Measurements from ENCODE around the gene ROR1.
"Not testable (repeated sequence)": the region's sequence is repeated elsewhere in the genome, so short reads cannot be mapped to it uniquely, and the experiment has no call there.

Gene ROR1

DNA sequence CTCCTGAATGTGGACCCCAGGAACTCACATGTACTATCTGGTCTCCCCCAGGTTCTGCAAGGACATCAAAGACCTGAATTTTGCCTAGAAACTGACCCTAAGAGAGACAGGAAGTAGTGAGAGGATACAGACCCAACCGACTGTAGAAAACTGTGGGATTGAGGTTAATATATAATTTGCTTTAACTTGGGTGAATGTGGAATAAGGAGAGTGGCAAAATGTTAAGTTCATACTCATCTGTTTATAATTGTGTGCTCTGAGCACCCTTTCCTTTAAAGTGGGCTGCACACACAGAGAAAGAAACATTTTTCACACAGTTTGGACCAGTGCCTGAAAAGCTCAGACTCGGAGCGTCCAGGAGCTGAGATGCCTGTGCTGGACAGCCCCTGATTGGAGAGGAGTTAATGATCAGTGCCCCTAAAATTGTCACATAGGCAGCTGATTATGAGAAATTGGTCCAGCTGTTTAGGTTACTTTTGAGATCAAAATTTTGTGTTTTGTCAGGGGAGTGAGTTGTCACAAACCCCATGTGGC lies 37.2 kb downstream of the ROR1 start:
- Histone ChIP-seq H3K4me3 (ENCODE audit: extremely low read depth, insufficient read depth, low read length, poor library complexity, severe bottlenecking) (no peak overlapping the region), H3K4me1 (ENCODE audit: control insufficient read depth, insufficient read depth, low read length, poor library complexity, severe bottlenecking) (no peaks in the 10 kb centered on the region), H3K9me3 (ENCODE audit: control insufficient read depth, low read length) (peaks cover 6% of the 10 kb centered on the region), H3K27ac (ENCODE audit: low read depth, low read length, severe bottlenecking) (no peak overlapping the region), H3K36me3 (ENCODE audit: control insufficient read depth, insufficient read depth, low read length) (peaks cover 9% of the 10 kb centered on the region)
- 91 to 100% methylated on average over 3 of the region's 3 CpGs for WGBS, 2 experiments (ENCODE audit: insufficient coverage in 2 of 2)

- peaks cover 4% of the 10 kb centered on the region for H3K4me1 ChIP-seq (ENCODE audit: control insufficient read depth, insufficient read depth, low read length, poor library complexity, severe bottlenecking)
- 84 to 96% methylated on average over 4 to 5 of the region's 6 CpGs for WGBS, 2 experiments (ENCODE audit: insufficient coverage in 2 of 2)
- H3K4me3 ChIP-seq (ENCODE audit: extremely low read depth, insufficient read depth, low read length, poor library complexity, severe bottlenecking), result no peak overlapping the region
- peaks cover 8% of the 10 kb centered on the region for H3K9me3 ChIP-seq (ENCODE audit: control insufficient read depth, low read length)
- no peak overlapping the region for H3K27ac ChIP-seq (ENCODE audit: low read depth, low read length, severe bottlenecking)
- H3K36me3 ChIP-seq (ENCODE audit: control insufficient read depth, insufficient read depth, low read length), result peaks cover 11% of the 10 kb centered on the region
Measured at GRCh38 chr1:63812071-63812700, 38.4 kb downstream of the ROR1 start.

DNA sequence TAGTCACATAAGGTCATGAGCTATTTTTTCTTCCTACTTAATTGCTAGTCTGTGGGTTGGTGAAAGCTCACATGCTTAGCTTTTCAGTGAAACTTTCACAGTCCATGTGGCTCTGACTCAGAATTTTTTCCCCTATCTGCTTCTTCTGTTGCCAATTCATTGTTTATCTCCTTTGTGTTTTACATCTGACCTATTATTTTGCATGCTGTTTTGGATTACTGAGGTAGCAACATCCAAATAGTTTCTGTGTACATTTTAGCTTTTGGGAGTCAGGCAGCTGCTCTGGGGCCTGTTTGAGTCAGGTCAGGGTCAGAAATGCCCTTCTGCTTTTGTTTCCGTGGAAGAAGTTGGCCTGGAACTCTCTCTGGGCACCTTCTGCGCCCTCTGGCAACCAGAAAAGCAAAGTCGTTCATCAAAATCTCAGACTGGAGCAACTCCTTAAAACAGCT lies 40.0 kb downstream of the ROR1 start:
- H3K36me3 ChIP-seq (ENCODE audit: control insufficient read depth, insufficient read depth, low read length), result peaks cover 9% of the 10 kb centered on the region
- 100% methylated on average over 2 to 3 of the region's 3 CpGs for WGBS, 2 experiments (ENCODE audit: insufficient coverage in 2 of 2)
- H3K9me3 ChIP-seq (ENCODE audit: control insufficient read depth, low read length), result peaks cover 8% of the 10 kb centered on the region
- peaks cover 19% of the 10 kb centered on the region for H3K4me1 ChIP-seq (ENCODE audit: control insufficient read depth, insufficient read depth, low read length, poor library complexity, severe bottlenecking)
- H3K4me3 ChIP-seq (ENCODE audit: extremely low read depth, insufficient read depth, low read length, poor library complexity, severe bottlenecking), result no peak overlapping the region
- peak overlapping the region; percentile 29 for H3K27ac ChIP-seq (ENCODE audit: low read depth, low read length, severe bottlenecking)

- not testable (repeated sequence) for H3K27ac ChIP-seq (ENCODE audit: low read depth, low read length, severe bottlenecking); H3K36me3 ChIP-seq (ENCODE audit: control insufficient read depth, insufficient read depth, low read length); H3K9me3 ChIP-seq (ENCODE audit: control insufficient read depth, low read length); H3K4me3 ChIP-seq (ENCODE audit: extremely low read depth, insufficient read depth, low read length, poor library complexity, severe bottlenecking)
- H3K4me1 ChIP-seq (ENCODE audit: control insufficient read depth, insufficient read depth, low read length, poor library complexity, severe bottlenecking), result peaks cover 26% of the 10 kb centered on the region
- 95 to 96% methylated on average over 4 of the region's 5 CpGs for WGBS, 2 experiments (ENCODE audit: insufficient coverage in 2 of 2)
Measured at GRCh38 chr1:63816217-63816815, 42.5 kb downstream of the ROR1 start.

DNA sequence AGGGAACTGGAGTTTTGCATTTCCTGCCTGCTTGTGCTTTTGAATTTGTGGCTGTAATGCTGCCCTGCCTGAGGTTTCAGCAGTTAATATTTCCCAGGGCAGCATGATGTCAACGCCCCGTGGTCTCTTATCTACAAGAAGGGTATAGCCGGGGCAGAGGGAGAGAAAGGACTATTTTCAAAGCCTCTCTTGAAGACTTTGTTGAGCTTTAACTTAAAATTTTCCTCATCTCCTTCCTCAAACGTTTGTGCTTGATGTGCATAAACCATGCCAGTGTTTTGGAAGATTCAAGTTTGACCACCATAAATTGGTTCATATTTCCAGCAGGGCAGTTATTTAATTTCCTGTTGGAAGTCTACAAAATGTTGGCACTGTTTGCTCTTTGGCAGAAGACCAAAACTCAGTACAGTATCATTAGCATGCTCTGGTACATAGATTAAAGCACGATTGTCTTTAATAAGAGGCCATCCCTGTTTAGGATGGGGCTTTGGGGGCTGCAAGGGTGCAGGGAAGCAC lies 43.4 kb downstream of the ROR1 start:
- peaks cover 6% of the 10 kb centered on the region for H3K36me3 ChIP-seq (ENCODE audit: control insufficient read depth, insufficient read depth, low read length)
- no peak overlapping the region for H3K27ac ChIP-seq (ENCODE audit: low read depth, low read length, severe bottlenecking)
- 74 to 80% methylated on average over 1 to 5 of the region's 5 CpGs for WGBS, 2 experiments (ENCODE audit: insufficient coverage in 2 of 2)
- no peak overlapping the region for H3K4me3 ChIP-seq (ENCODE audit: extremely low read depth, insufficient read depth, low read length, poor library complexity, severe bottlenecking)
- H3K4me1 ChIP-seq (ENCODE audit: control insufficient read depth, insufficient read depth, low read length, poor library complexity, severe bottlenecking), result peaks cover 32% of the 10 kb centered on the region
- H3K9me3 ChIP-seq (ENCODE audit: control insufficient read depth, low read length), result peaks cover 8% of the 10 kb centered on the region

DNA sequence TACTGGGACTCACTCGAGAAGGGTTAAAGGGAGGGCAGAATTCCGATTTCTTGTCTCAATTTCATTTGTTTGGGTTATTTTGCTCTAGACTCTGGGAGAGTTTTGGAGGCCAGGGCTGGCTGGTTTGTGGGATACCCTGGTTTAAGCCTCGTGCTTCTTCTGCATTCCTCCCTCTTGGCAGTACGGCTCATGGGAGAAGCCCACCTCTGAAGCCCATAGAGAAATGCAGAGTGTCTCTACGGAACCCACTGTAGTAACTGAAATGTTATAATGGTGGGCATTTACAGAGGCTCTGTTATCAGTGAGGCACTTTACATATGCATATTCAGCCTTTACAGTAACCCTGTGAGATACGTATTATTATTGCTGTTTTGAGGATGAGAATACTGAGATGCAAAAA lies 43.9 kb downstream of the ROR1 start:
- Histone ChIP-seq H3K9me3 (ENCODE audit: control insufficient read depth, low read length) (peaks cover 8% of the 10 kb centered on the region), H3K4me3 (ENCODE audit: extremely low read depth, insufficient read depth, low read length, poor library complexity, severe bottlenecking) (no peak overlapping the region), H3K27ac (ENCODE audit: low read depth, low read length, severe bottlenecking) (no peak overlapping the region), H3K4me1 (ENCODE audit: control insufficient read depth, insufficient read depth, low read length, poor library complexity, severe bottlenecking) (peaks cover 32% of the 10 kb centered on the region), H3K36me3 (ENCODE audit: control insufficient read depth, insufficient read depth, low read length) (peaks cover 5% of the 10 kb centered on the region)
- WGBS, 2 experiments (ENCODE audit: insufficient coverage in 2 of 2), result 77 to 86% methylated on average over 3 to 4 of the region's 6 CpGs

- no CpG with 5 or more reads among the region's 1 CpG for WGBS, 2 experiments (ENCODE audit: insufficient coverage in 2 of 2)
- H3K9me3 ChIP-seq (ENCODE audit: control insufficient read depth, low read length), result peaks cover 8% of the 10 kb centered on the region
- peaks cover 32% of the 10 kb centered on the region for H3K4me1 ChIP-seq (ENCODE audit: control insufficient read depth, insufficient read depth, low read length, poor library complexity, severe bottlenecking)
- peaks cover 5% of the 10 kb centered on the region for H3K36me3 ChIP-seq (ENCODE audit: control insufficient read depth, insufficient read depth, low read length)
- H3K27ac ChIP-seq (ENCODE audit: low read depth, low read length, severe bottlenecking), result no peak overlapping the region
- H3K4me3 ChIP-seq (ENCODE audit: extremely low read depth, insufficient read depth, low read length, poor library complexity, severe bottlenecking), result no peak overlapping the region
Measured at GRCh38 chr1:63818567-63819325, 44.9 kb downstream of the ROR1 start.

GRCh38 chr1:63819795-63820194 lies 46.0 kb downstream of the ROR1 start:
- peaks cover 5% of the 10 kb centered on the region for H3K36me3 ChIP-seq (ENCODE audit: control insufficient read depth, insufficient read depth, low read length)
- peaks cover 32% of the 10 kb centered on the region for H3K4me1 ChIP-seq (ENCODE audit: control insufficient read depth, insufficient read depth, low read length, poor library complexity, severe bottlenecking)
- WGBS, 2 experiments (ENCODE audit: insufficient coverage in 2 of 2), result no CpG with 5 or more reads among the region's 2 CpGs
- H3K27ac ChIP-seq (ENCODE audit: low read depth, low read length, severe bottlenecking), result no peak overlapping the region
- no peak overlapping the region for H3K4me3 ChIP-seq (ENCODE audit: extremely low read depth, insufficient read depth, low read length, poor library complexity, severe bottlenecking)
- H3K9me3 ChIP-seq (ENCODE audit: control insufficient read depth, low read length), result peaks cover 8% of the 10 kb centered on the region

GRCh38 chr1:63821091-63822005 lies 47.5 kb downstream of the ROR1 start:
- Histone ChIP-seq H3K27ac (ENCODE audit: low read depth, low read length, severe bottlenecking) (no peak overlapping the region), H3K4me1 (ENCODE audit: control insufficient read depth, insufficient read depth, low read length, poor library complexity, severe bottlenecking) (peaks cover 32% of the 10 kb centered on the region), H3K4me3 (ENCODE audit: extremely low read depth, insufficient read depth, low read length, poor library complexity, severe bottlenecking) (no peak overlapping the region), H3K9me3 (ENCODE audit: control insufficient read depth, low read length) (no peaks in the 10 kb centered on the region), H3K36me3 (ENCODE audit: control insufficient read depth, insufficient read depth, low read length) (no peaks in the 10 kb centered on the region)
- WGBS, 2 experiments (ENCODE audit: insufficient coverage in 2 of 2), result 86 to 89% methylated on average over 5 to 7 of the region's 8 CpGs

DNA sequence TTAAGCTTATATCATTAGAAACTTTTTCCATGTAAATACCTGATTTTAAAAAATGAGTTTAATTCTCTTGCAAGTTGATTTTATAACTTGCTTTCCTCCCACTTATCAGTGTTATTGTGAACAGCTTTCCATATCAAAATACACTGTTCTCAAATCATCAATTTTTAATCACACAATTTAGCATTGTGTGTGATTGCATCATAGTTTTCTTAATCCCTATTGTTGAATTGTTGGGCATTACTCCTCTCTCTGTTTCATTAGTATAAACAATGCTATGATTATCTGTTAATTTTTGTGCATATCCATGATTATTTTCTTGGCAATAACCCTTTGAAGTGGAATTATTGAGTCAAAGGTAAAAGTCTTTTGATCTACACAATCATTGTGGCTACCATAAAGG lies 48.7 kb downstream of the ROR1 start:
- Histone ChIP-seq H3K9me3 (ENCODE audit: control insufficient read depth, low read length) (no peaks in the 10 kb centered on the region), H3K4me1 (ENCODE audit: control insufficient read depth, insufficient read depth, low read length, poor library complexity, severe bottlenecking) (peaks cover 28% of the 10 kb centered on the region), H3K4me3 (ENCODE audit: extremely low read depth, insufficient read depth, low read length, poor library complexity, severe bottlenecking) (no peak overlapping the region), H3K27ac (ENCODE audit: low read depth, low read length, severe bottlenecking) (no peak overlapping the region), H3K36me3 (ENCODE audit: control insufficient read depth, insufficient read depth, low read length) (no peaks in the 10 kb centered on the region)

All from mesodermal cell (in vitro differentiated cells).